BJ (cell line): ENCODE data around the gene SH2D2A. TPM values are rescaled to one million over a fixed set of nuclear protein-coding genes. Genes with fewer than 3 reads are reported as not detected.

ENCODE experiments used
- CTCF ChIA-PET: fragments of 350-600 bp; formaldehyde crosslinking; extraction: SDS; loops from one replicate; lab custom pipeline; 2021; ENCODE audit warnings: antibody characterized with exemption, inconsistent platforms; lab: Yijun Ruan, JAX
- POLR2A ChIA-PET: fragments of 300-600 bp; sonication (Branson Sonifier 250); formaldehyde crosslinking; extraction: SDS; loops from one replicate; lab custom pipeline; 2021; ENCODE audit warnings: antibody characterized with exemption; lab: Charles Lee
- DNase-seq: peaks from one replicate; pipeline ENCODE4 v3.0.0-alpha.2; 2011; ENCODE audit warnings: low read depth
- H3K27me3 ChIP-seq: 2 replicates; pipeline ENCODE4 v1.6.0; 2011; ENCODE audit warnings: low read length; ENCODE audit not compliant: control insufficient read depth, insufficient read depth
- H3K36me3 ChIP-seq: 2 replicates; pipeline ENCODE4 v1.5.1; 2011; ENCODE audit warnings: low read length; ENCODE audit not compliant: control insufficient read depth, insufficient read depth
- H3K4me3 ChIP-seq: 2 replicates; pipeline ENCODE4 v1.5.1; 2011; ENCODE audit warnings: low read depth, mild to moderate bottlenecking, control low read depth, low read length
- CTCF ChIP-seq: IDR thresholded peaks from 2 replicates; pipeline ENCODE4 v1.5.1; 2011; ENCODE audit warnings: low read depth, mild to moderate bottlenecking, control low read depth, inconsistent platforms, low read length, moderate library complexity; ENCODE audit not compliant: insufficient read depth
- polyA plus RNA-seq: library from polyadenylated mRNA; depleted of rRNA; stranded (reverse); fragments of >200 nt; gene quantifications from 2 replicates; pipeline ENCODE4 v1.2.3, GENCODE V29; 2011; rRNA removed

Gene SH2D2A
- polyA plus RNA-seq, 1 experiment = 0.17 TPM

GRCh38 chr1:156756355-156756754 lies 60.3 kb downstream of the SH2D2A start:
- DNase-seq = no peak
- POLR2A ChIA-PET = no interaction called here
- no peaks in the 10 kb centered on the region for H3K27me3 ChIP-seq
- no peak for TF ChIP-seq CTCF
- CTCF ChIA-PET = interaction anchor here (1.1 to 2.1 kb wide), 4 partner anchors 12 to 104 kb away, joined by 3 to 7 read pairs (median 5); partner anchors contain the start of gene NTRK1
- no peak overlapping the region for H3K4me3 ChIP-seq
- H3K36me3 ChIP-seq = no peaks in the 10 kb centered on the region

Other genes with a start within 250 kb of the SH2D2A start
- 16.9 and 28.1 TPM in 2 replicates for gene IQGAP3, start 244.3 kb downstream of the SH2D2A start, polyA plus RNA-seq
- not detected in 2 replicates for gene TTC24, start 237.1 kb downstream of the SH2D2A start, polyA plus RNA-seq
- gene NAXE, start 225.1 kb downstream of the SH2D2A start, polyA plus RNA-seq = 37.8 and 63.3 TPM in 2 replicates
- gene GPATCH4, start 215.4 kb downstream of the SH2D2A start, polyA plus RNA-seq = 21.2 and 23.9 TPM in 2 replicates
- gene HAPLN2, start 197.4 kb downstream of the SH2D2A start, polyA plus RNA-seq = not detected in 2 replicates
- gene BCAN, start 174.7 kb downstream of the SH2D2A start, polyA plus RNA-seq = 0.02 TPM in 1 of 2 replicates, not detected in the other
- 15.0 and 17.5 TPM in 2 replicates for gene NES, start 139.4 kb downstream of the SH2D2A start, polyA plus RNA-seq
- gene CRABP2, start 111.3 kb downstream of the SH2D2A start, polyA plus RNA-seq = 52.8 and 75.9 TPM in 2 replicates
- 9.5 and 14.6 TPM in 2 replicates for gene METTL25B, start 88.4 kb downstream of the SH2D2A start, polyA plus RNA-seq
- gene ISG20L2, start 88.1 kb downstream of the SH2D2A start, polyA plus RNA-seq = 30.6 and 36.6 TPM in 2 replicates
- 104 and 120 TPM in 2 replicates for gene MRPL24, start 75.8 kb downstream of the SH2D2A start, polyA plus RNA-seq
- 179 and 180 TPM in 2 replicates for gene HDGF, start 65.2 kb downstream of the SH2D2A start, polyA plus RNA-seq
- 60.3 and 93.6 TPM in 2 replicates for gene PRCC, start 49.3 kb downstream of the SH2D2A start, polyA plus RNA-seq
- gene INSRR, start 42.3 kb upstream of the SH2D2A start, polyA plus RNA-seq = not detected in 2 replicates
- gene NTRK1, start 44.0 kb upstream of the SH2D2A start, polyA plus RNA-seq = 0.02 TPM in 1 of 2 replicates, not detected in the other
- 25.0 and 50.4 TPM in 2 replicates for gene PEAR1, start 76.9 kb upstream of the SH2D2A start, polyA plus RNA-seq
- gene LRRC71, start 103.8 kb upstream of the SH2D2A start, polyA plus RNA-seq = 0.75 and 1.2 TPM in 2 replicates
- gene ARHGEF11, start 228.9 kb upstream of the SH2D2A start, polyA plus RNA-seq = 15.6 and 19.5 TPM in 2 replicates